K562 (cell line): ENCODE results near the gene PCBP3. TPM values are rescaled to one million over a fixed set of nuclear protein-coding genes. Genes with fewer than 3 reads are reported as not detected.

Source experiments
- CHD2 ChIP-seq: IDR thresholded peaks from 2 replicates; pipeline ENCODE4 v1.6.1; 2011; ENCODE audit warnings: low read depth, low read length
- EZH2 ChIP-seq: IDR thresholded peaks from 2 replicates; pipeline ENCODE4 v1.6.1; 2012; ENCODE audit warnings: low read depth, mild to moderate bottlenecking, inconsistent platforms, low read length, borderline replicate concordance
- GATA2 ChIP-seq: sonication (generic); formaldehyde crosslinking; IDR thresholded peaks from 2 replicates; pipeline ENCODE4 v1.4.0; 2020; ENCODE audit warnings: mild to moderate bottlenecking, missing genetic modification reagents
- GMEB1 ChIP-seq: fragments of 250-450 bp; sonication (Bioruptor Pico); IDR thresholded peaks from 2 replicates; pipeline ENCODE4 v1.4.0; 2020; ENCODE audit warnings: mild to moderate bottlenecking
- HNRNPK ChIP-seq: fragments of 200-400 bp; formaldehyde crosslinking; IDR thresholded peaks from one replicate; pipeline ENCODE4 v1.6.1; 2018; ENCODE audit warnings: mild to moderate bottlenecking, low read depth, low read length; ENCODE audit not compliant: poor library complexity, severe bottlenecking
- MCM5 ChIP-seq: fragments of 450-650 bp; IDR thresholded peaks from 2 replicates; pipeline ENCODE4 v1.6.1; 2016; ENCODE audit warnings: low read depth
- MECOM ChIP-seq: fragments of 250-450 bp; sonication (Bioruptor Pico); IDR thresholded peaks from 2 replicates; pipeline ENCODE4 v1.8.0; 2022; ENCODE audit warnings: inconsistent platforms
- POLR2A ChIP-seq: fragments of 450-650 bp; conservative IDR thresholded peaks from 2 replicates; pipeline ENCODE4 v1.6.1; 2016
- POLR2AphosphoS5 ChIP-seq: IDR thresholded peaks from 2 replicates; pipeline ENCODE4 v1.6.1; 2011; ENCODE audit warnings: mild to moderate bottlenecking, low read depth, low read length, moderate library complexity; ENCODE audit not compliant: control insufficient read depth, insufficient read depth
- ZNF253 ChIP-seq: fragments of 250-450 bp; sonication (Bioruptor Pico); conservative IDR thresholded peaks from 2 replicates; pipeline ENCODE4 v1.6.1; 2021; ENCODE audit warnings: mild to moderate bottlenecking
- polyA plus RNA-seq, 8 experiments: library from polyadenylated mRNA; depleted of rRNA in 4 of 8; stranded (reverse) in 5 of 8; unstranded in 3 of 8; fragments of >200 nt; fragmentation: Nextera tagmentation in 2 of 8; fragmentation: Illumina TruSeq in 1 of 8; extraction: Ambion mirVana in 2 of 8; extraction: Trizol in 1 of 8; gene quantifications; 2 replicates each; pipeline versions ENCODE4 v1.2.1 to v1.2.3, GENCODE V29; 2011 to 2014; ENCODE audit warnings: inconsistent platforms in 1 of 8, missing spikeins in 1 of 8
- total RNA-seq, 7 experiments: library from RNA; depleted of rRNA in 6 of 7; stranded (reverse); fragments of >200 nt in 6 of 7; fragmentation: Illumina TruSeq in 2 of 7; extraction: Trizol in 2 of 7; gene quantifications; 2 replicates each; pipeline versions ENCODE4 v1.2.1 to v1.2.3, GENCODE V29; 2011 to 2021; ENCODE audit warnings: low replicate concordance in 1 of 7
- TF ChIP-seq, protein P1 (sequence below), 2 experiments: fragments of 450-650 bp in 1 of 2; sonication (generic) in 1 of 2; formaldehyde crosslinking in 1 of 2; IDR thresholded peaks; 2 replicates each; pipeline versions ENCODE4 v1.7.1 to v1.9.0; 2016 to 2022; ENCODE audit warnings: inconsistent platforms in 1 of 2, mild to moderate bottlenecking in 1 of 2, missing genetic modification reagents in 1 of 2

PCBP3 gene
- total and polyA plus RNA-seq, 9 of the 15 experiments (the other 6 are each of a cell fraction or from before 2014, with no cell fraction given) = 0.18 TPM; not detected in 8

DNA sequence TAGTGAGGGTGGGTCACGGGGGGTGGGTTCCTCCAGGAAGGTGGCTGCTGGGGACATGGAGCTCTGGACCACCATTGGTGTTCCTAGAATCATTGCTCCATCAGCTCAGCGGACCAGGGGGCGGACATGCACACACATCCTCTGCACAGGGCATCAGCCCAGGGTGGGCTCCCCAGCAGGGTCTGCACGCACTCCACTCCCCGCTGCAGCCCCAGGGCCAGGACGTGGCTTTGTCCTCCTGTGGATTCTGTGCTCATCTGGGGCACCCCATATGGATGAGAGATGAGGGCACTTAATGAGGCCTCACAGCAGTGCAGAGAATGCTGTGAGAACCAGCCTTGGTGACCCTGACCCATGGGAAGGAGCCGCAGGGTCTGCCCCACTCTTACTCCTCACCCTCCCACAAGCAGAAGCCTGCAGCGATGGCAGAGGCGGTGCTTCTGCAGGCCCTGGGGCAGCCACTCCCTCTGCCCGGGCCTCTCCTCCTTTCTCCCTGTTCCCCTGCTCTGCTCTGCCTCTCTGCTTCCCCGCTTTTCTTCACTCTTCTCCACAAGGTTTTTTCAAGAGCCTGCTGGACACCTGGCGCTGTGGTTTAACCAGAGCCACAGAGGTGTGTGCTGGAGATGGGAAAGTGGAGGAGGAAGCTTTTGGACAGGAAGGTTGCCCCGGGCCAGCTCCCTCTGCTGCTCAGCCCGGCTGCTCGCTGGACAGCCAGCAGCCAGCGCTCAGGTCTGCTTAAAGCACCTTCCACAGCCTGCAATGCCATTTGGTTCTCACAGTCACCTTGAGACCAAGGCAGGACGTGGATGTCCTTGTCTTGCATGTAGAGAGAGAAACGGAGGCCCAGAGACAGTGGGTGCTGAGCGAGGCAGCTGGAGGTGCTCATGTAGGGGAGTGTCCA, 26.3 kb upstream of the PCBP3 start (continued):
- TF ChIP-seq, protein P1, sequence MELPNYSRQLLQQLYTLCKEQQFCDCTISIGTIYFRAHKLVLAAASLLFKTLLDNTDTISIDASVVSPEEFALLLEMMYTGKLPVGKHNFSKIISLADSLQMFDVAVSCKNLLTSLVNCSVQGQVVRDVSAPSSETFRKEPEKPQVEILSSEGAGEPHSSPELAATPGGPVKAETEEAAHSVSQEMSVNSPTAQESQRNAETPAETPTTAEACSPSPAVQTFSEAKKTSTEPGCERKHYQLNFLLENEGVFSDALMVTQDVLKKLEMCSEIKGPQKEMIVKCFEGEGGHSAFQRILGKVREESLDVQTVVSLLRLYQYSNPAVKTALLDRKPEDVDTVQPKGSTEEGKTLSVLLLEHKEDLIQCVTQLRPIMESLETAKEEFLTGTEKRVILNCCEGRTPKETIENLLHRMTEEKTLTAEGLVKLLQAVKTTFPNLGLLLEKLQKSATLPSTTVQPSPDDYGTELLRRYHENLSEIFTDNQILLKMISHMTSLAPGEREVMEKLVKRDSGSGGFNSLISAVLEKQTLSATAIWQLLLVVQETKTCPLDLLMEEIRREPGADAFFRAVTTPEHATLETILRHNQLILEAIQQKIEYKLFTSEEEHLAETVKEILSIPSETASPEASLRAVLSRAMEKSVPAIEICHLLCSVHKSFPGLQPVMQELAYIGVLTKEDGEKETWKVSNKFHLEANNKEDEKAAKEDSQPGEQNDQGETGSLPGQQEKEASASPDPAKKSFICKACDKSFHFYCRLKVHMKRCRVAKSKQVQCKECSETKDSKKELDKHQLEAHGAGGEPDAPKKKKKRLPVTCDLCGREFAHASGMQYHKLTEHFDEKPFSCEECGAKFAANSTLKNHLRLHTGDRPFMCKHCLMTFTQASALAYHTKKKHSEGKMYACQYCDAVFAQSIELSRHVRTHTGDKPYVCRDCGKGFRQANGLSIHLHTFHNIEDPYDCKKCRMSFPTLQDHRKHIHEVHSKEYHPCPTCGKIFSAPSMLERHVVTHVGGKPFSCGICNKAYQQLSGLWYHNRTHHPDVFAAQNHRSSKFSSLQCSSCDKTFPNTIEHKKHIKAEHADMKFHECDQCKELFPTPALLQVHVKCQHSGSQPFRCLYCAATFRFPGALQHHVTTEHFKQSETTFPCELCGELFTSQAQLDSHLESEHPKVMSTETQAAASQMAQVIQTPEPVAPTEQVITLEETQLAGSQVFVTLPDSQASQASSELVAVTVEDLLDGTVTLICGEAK (IDR thresholded peaks at IDR 0.05) = no peak
- TF ChIP-seq, protein P1 (CRISPR knock-in tag; IDR thresholded peaks at IDR 0.05) = no peak
- TF ChIP-seq ZNF253 (no peak), CHD2 (no peak), HNRNPK (no peak), EZH2 (no peak), MCM5 (no peak), MECOM (CRISPR knock-in tag) (no peak), POLR2A (no peak), POLR2AphosphoS5 (no peak), GMEB1 (no peak), GATA2 (no peak)
